ENCODE results near the gene KCNQ4.

- TF ChIP-seq POLR2A (IDR thresholded peaks at IDR 0.05; ENCODE audit: low read depth, low read length) = no peak
- no peak for TF ChIP-seq CTCF (conservative IDR thresholded peaks at IDR 0.05; ENCODE audit: low read depth, low read length)
- TF ChIP-seq USF2 (IDR thresholded peaks at IDR 0.05; ENCODE audit: low read depth, low read length) = no peak
- no peak for TF ChIP-seq MXI1 (IDR thresholded peaks at IDR 0.05; ENCODE audit: borderline replicate concordance, low read depth, low read length)
- TF ChIP-seq RAD21 (IDR thresholded peaks at IDR 0.05; ENCODE audit: low read length) = no peak
- TF ChIP-seq CEBPB (IDR thresholded peaks at IDR 0.05; ENCODE audit: low read depth, low read length) = no peak
- TF ChIP-seq RCOR1 (IDR thresholded peaks at IDR 0.05; ENCODE audit: insufficient replicate concordance, low read length) = no peak
- TF ChIP-seq RFX5 (IDR thresholded peaks at IDR 0.05; ENCODE audit: low read depth, low read length) = no peak
Measured at GRCh38 chr1:40830419-40830943, 46.9 kb downstream of the KCNQ4 start.

Measured in IMR-90 (cell line).